NCI-H1417 (cell line): ENCODE data around the gene OOSP1.
"Not testable (repeated sequence)": the region's sequence is repeated elsewhere in the genome, so short reads cannot be mapped to it uniquely, and the experiment has no call there.

Experiments
- DNase-seq, 3 experiments: peaks; one replicate each; lab custom pipeline; 2025; lab: John Stamatoyannopoulos, UW

The OOSP1 gene, protein sequence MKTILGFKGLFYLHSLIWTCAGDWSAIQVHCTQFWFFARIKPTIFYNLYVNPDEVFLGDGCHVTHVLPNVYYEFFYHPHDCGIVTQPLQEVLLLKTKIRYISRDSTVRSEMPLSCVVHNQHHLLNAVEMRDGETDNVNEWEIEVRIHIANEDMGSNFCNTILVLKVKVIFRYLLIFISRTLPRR

DNA sequence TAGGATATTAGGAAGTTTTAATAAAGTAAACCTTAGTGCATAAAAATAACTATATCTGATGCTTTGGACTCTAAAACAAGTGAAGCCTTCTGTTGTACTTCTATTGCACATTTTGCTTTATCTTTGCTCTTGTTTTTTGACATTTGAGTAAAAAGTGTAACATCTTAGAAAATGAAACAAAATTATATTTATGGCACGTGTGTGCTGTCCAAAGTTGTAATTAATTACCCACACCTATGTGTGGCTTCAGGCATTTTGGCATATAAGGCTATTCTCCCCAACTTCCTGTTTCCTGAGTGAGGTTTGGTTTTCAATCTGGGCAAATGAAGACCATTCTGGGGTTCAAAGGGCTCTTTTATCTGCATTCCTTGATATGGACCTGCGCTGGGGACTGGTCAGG is at the start of gene OOSP1:
Gene OOSP1 (plus strand): TSS at position 301 of the 400 bp plus-strand sequence. CDS start 23 bp downstream, at position 324.
- no peak for DNase-seq

- no peak for DNase-seq
These were observed 46.5 kb upstream of the OOSP1 start for GRCh38 chr11:59891781-59892181.

DNA sequence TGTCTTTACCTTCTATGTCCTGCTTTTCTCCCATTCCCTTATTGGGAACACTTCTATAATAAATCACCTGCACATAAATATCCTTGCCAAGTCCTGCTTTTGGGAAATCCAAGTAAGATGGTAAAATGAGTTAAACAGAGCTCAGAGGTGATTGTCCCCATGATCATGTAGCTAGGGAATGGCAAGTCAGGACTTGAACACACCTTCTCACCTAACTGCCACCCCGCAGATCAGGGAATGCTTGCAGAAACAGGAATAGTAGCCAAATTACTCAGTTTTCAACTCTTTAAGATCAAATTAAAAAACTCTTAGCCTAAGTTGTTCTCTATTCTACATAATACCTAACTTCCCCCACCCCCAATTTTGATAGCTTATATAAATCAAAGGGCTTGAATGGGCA is 43.6 kb upstream of the OOSP1 start:
- no peak for DNase-seq

DNA sequence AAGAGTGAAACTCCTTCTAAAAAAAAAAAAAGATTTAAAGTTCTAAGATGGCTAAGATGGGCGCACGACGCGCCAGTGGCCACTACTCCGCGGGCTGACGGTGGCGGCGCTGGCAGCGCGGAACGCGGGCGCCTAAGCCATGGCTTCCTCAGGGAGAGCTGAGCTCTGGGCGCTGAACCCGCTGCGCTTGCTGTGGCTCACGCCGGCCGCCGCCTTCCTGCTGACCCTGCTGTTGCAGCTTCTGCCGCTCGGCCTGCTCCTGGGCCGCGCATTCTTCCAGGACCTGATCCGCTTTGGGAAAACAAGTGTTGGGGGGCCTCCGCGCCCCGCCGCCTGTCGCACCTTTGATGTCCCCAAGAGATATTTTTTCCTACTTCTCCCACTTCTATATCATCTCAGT is 40.2 kb upstream of the OOSP1 start:
- no peak for DNase-seq

- DNase-seq, result no peak
These were observed 39.6 kb upstream of the OOSP1 start for GRCh38 chr11:59898650-59899049.

- no peak for DNase-seq
These were observed 38.7 kb upstream of the OOSP1 start for GRCh38 chr11:59899532-59899931.

DNA sequence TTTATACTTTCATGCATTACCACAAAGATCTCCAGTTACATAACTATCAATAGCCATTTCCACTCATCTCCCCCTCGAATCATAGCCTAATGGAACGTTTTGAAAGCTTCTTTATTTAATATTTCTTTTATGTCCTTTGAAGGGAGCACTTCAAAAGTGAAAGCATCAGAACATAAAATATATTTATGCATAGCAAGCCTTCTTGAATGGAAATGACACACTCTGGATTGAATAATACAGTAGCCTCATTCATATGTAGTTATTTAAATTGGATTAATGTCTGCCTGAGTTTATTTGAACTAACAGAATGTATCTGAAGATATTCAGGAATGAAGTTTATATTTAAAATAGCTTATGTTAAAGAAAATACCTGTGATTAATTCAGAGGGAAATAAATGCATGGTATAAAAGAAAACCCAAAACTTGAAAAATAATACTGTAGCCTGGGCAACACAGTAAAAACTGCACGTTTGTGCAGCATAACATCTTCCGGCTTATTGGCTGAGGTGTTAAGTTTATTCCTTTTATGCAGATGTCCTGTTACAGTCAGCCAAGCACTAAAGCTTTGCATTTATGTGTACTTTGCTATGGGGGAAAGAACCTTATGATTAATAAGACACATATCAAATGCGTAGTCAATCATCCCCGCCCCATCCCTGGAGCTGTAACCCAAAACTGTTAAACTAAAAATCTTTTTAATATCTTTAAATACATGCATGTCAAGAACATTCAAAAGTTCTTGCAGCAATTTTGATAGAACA is 37.7 kb upstream of the OOSP1 start:
- DNase-seq, result no peak

DNA sequence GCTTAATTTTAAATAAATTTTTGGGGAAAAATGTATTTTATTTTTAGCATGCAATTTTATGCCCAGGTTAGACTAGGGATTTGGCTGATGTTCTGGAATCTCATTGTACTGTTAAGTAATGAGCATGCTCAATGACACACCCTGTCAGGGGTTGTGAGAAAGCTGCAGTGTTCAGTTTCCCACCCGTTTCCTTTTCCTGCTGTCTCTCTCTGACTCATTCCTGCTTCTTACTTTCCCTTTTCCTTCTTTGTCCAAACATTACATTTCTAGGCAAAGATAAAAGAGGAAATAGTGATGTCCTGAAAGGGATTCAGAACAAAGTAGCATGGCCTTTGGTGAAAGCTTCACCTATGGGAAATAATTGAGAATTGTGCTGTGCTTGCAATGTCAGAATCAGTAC is 36.9 kb upstream of the OOSP1 start:
- no peak for DNase-seq

GRCh38 chr11:59903569-59903968 is 34.7 kb upstream of the OOSP1 start:
- not testable (repeated sequence) for DNase-seq

GRCh38 chr11:59918480-59918879 is 19.8 kb upstream of the OOSP1 start:
- no peak for DNase-seq

DNA sequence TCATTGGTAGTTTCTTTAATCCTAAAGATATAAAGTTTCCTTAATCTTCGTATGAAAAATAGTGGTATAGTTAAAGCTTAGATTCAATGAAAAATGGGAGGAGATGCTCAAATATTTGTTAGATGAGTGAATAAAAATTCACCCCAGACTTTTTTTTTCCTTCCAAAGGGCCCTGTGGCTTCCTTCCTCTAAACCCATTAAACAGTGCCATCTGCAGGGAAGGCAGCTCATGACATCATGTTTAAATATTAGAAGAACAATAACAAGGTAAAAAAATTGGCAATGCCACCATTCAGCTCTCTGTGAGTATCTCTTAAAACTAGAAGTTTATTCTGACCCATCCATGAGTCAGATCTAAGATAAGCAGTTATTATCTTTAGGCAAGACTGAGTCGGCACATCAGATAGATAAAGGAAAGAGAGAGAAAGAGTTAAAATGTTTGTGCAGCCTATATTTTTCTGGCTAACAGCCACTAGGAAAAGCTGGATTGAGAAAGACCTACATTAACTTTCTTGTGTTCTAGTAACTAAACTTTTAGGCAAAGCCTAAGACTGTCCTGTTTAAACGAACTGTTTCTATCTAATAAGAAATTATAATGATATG is 19.1 kb upstream of the OOSP1 start:
- peak; percentile 4 to 55 (median 16) for DNase-seq

GRCh38 chr11:59923813-59924212 is 14.4 kb upstream of the OOSP1 start:
- DNase-seq, result no peak

GRCh38 chr11:59931688-59932087 is 6.5 kb upstream of the OOSP1 start:
- DNase-seq, result no peak

DNA sequence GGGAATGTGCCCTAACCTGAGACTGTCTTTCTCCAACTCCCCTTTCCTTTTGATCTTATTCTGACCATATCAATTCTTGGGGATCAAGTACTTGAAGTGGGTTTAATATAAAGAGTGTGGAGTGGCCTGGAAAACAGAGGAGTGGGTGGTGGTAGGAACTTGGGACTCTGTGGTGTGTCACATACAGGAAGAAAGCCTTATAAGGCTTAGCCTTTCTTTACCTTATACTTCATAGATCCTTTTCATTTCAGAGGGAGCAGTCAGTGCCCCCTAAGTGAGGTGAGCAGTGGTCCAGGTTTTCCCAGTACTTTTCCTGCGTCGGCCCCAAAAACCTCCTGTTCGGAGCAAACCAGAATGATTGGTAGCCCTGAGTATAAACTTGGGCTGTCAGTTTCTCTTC is 486 bp downstream of the OOSP1 start:
- DNase-seq, result no peak

GRCh38 chr11:59939482-59939881 is 1.2 kb downstream of the OOSP1 start:
- no peak for DNase-seq

GRCh38 chr11:59941091-59941490 is 2.9 kb downstream of the OOSP1 start:
- DNase-seq, result no peak

GRCh38 chr11:59943997-59944714 is 5.9 kb downstream of the OOSP1 start:
- peak in 1 of 3 experiments; percentile 26 for DNase-seq

DNA sequence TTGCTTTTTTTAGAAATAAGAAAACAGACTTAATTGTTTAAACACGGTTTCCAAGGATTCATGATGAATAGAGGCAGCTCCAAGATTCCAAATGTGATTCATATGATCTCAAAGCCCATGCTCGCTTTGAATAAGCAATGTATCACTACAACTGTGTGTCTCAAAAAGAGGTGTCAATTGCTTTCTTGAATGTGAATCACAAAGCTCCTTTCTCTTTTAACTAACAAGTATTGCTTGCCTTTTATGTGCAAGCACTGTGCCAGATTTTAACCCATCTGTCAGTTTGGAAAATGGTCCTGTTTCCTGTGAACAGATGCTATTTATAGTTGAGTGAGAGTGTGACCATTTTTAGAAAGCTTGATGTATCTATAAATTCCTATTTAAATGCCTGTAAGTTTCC is 6.5 kb downstream of the OOSP1 start:
- no peak for DNase-seq

DNA sequence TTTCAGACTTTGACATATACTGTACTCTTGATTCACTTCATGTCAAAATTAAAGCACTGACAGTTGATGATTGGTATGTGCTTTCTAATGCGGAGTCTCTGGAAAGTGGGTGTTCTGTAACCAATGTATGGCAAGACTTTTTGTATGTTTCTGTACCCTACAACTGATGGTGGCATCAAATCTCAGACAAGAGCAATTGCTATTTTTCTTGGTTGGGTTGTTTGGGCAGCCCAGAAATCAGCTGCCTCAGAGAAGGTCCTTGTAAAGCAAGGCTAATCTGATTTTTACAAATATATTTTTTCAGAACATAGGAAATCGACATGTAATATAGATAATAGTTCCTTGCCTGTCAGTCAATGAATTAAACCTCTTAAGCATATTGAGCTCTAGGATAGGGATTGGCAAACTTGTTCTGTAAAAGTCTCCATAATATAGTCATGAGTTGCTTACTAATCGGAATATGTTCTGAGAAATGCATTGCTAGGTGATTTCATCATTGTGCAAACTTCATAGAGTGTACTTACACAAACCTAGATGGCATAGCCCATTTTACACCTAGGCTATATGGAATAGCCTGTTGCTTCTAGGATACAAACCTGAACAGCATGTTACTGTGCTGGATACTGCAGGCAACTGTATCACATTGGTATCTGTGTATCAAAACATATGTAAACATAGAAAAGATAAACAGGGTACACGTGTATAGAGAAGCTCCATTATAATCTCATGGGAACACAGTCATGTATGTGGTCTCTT is 15.4 kb downstream of the OOSP1 start:
- no peak for DNase-seq

- no peak for DNase-seq
These were observed 16.1 kb downstream of the OOSP1 start for GRCh38 chr11:59954219-59954847.

DNA sequence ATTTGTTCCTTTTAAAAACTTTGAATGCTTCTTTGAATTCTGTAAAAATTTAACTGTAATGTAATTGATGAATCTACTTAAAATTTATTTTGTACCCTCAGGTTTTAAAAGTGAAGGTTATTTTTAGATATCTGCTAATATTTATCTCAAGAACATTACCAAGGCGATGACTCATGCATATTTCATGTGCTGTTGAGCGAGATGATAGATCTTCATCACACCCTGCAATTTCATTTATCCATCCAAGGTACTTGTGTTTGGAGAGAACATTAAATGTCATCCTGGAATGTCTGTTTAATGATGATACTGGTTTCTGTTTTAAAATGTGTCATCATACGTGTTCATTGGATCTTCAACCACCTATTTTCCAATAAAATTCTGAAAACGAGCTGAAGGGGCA is 18.9 kb downstream of the OOSP1 start:
- DNase-seq, result no peak
